ENCODE data around the gene ENAH. TPM values are rescaled to one million over a fixed set of nuclear protein-coding genes. Genes with fewer than 3 reads are reported as not detected.

ENAH gene
- total RNA-seq, 1 experiment from 2014 or later: 285 TPM

DNA sequence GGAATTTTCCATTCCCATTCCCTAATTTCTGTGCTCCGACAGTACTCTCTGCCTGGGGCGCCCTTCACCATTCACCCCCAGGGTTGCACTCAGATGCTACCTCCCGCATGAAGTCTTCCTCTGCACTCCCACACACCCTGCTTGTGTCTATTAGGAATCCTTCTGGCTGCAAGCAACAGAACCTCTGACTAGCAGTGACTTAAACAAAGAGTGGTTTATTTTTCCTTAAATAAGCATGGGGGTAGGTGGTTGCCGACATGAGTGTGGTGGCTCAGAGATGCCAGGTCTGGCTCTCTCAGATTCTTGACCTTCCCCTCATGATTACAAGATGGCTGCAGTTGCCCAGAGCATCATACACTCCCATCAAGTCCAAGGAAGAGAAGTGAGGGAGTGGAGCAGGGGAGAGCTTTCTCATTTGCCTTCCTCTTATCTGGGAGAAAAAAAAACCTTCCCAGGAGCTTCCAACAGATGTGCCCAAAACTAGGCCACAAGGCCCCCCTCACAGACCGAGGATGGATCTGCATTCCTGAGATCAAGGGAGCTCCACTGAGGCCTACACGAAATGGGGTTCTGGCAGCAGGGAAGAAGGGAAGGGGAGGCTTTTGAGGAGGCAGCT, 175.5 kb downstream of the ENAH start:
- Histone ChIP-seq H4K5ac (ENCODE audit: insufficient read length, low read depth, low read length) (no peak overlapping the region), H2AFZ (ENCODE audit: low read length) (no peak overlapping the region), H2AK5ac (ENCODE audit: insufficient read length, low read length) (no peak overlapping the region), H2BK120ac (ENCODE audit: low read depth, low read length, poor library complexity, severe bottlenecking) (no peak overlapping the region), H3K9ac (ENCODE audit: extremely low read depth, insufficient read length, low read length) (no peak overlapping the region), H3K4me1 (ENCODE audit: insufficient read depth, low read length) (no peaks in the 10 kb centered on the region), H2BK5ac (ENCODE audit: insufficient read length, low read length) (no peak overlapping the region), H4K91ac (ENCODE audit: insufficient read length, low read depth, low read length) (no peak overlapping the region), H3K23ac (ENCODE audit: insufficient read length, low read depth, low read length) (no peak overlapping the region), H3K56ac (ENCODE audit: insufficient read length, low read depth, low read length) (no peak overlapping the region), H3K27me3 (ENCODE audit: insufficient read depth, low read length) (no peaks in the 10 kb centered on the region), H2BK15ac (ENCODE audit: low read depth, low read length) (no peak overlapping the region), H3K14ac (ENCODE audit: insufficient read depth, low read length) (no peak overlapping the region), H3K79me2 (ENCODE audit: insufficient read depth, low read length) (no peaks in the 10 kb centered on the region), H3K79me1 (ENCODE audit: insufficient read depth, low read depth, low read length, poor library complexity, severe bottlenecking) (no peaks in the 10 kb centered on the region), H3K23me2 (ENCODE audit: insufficient read length, low read depth, low read length, poor library complexity, severe bottlenecking) (no peaks in the 10 kb centered on the region), H3K18ac (ENCODE audit: insufficient read length, low read depth, low read length) (no peak overlapping the region), H2BK20ac (ENCODE audit: low read depth, low read length, poor library complexity, severe bottlenecking) (no peak overlapping the region), H4K20me1 (ENCODE audit: control insufficient read depth, insufficient read depth, insufficient read length) (no peaks in the 10 kb centered on the region), H3K9me3 (ENCODE audit: control insufficient read depth, low read depth, low read length) (no peaks in the 10 kb centered on the region), H3K4me2 (ENCODE audit: insufficient read depth, insufficient read length, low read length) (no peak overlapping the region), H2BK12ac (ENCODE audit: insufficient read length, low read depth, low read length) (no peak overlapping the region), H4K8ac (replicated peaks; ENCODE audit: insufficient read length, low read depth, low read length) (no peak overlapping the region), H3K4ac (ENCODE audit: low read depth, low read length) (no peak overlapping the region), H3K27ac (ENCODE audit: insufficient read length, low read depth, low read length) (no peak overlapping the region), H3T11ph (ENCODE audit: low read length) (no peak overlapping the region)
- DNase-seq: peak; percentile 20
- peaks cover 22% of the 10 kb centered on the region for H3K27me3 Mint-ChIP-seq (ENCODE audit: low read depth)
- peaks cover 17 to 23% of the 10 kb centered on the region in 2 experiments for H3K4me1 Mint-ChIP-seq
- H3K27ac Mint-ChIP-seq: no peak overlapping the region
- H3K9me3 Mint-ChIP-seq: no peaks in the 10 kb centered on the region; a peak in 1 of 5 replicates
- no peak overlapping the region for H3K4me3 Mint-ChIP-seq
- TF ChIP-seq, protein P1, sequence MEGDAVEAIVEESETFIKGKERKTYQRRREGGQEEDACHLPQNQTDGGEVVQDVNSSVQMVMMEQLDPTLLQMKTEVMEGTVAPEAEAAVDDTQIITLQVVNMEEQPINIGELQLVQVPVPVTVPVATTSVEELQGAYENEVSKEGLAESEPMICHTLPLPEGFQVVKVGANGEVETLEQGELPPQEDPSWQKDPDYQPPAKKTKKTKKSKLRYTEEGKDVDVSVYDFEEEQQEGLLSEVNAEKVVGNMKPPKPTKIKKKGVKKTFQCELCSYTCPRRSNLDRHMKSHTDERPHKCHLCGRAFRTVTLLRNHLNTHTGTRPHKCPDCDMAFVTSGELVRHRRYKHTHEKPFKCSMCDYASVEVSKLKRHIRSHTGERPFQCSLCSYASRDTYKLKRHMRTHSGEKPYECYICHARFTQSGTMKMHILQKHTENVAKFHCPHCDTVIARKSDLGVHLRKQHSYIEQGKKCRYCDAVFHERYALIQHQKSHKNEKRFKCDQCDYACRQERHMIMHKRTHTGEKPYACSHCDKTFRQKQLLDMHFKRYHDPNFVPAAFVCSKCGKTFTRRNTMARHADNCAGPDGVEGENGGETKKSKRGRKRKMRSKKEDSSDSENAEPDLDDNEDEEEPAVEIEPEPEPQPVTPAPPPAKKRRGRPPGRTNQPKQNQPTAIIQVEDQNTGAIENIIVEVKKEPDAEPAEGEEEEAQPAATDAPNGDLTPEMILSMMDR (conservative IDR thresholded peaks at IDR 0.05): no peak
- no CpG with 5 or more reads among the region's 6 CpGs for WGBS (ENCODE audit: extremely low coverage, insufficient read length, low lambda C conversion rate)
- no peaks in the 10 kb centered on the region for H3K36me3 Mint-ChIP-seq (ENCODE audit: insufficient read depth in 1 of 3, low read depth in 3 of 3)
